MCF 10A (cell line): ENCODE data around the gene CORO2A. TPM values are rescaled to one million over a fixed set of nuclear protein-coding genes. Genes with fewer than 3 reads are reported as not detected.
"Not testable (repeated sequence)": the region's sequence is repeated elsewhere in the genome, so short reads cannot be mapped to it uniquely, and the experiment has no call there.

Experiments used
- BruUV-seq: library from RNA; stranded (reverse); fragments of 400-500 nt; replicated peaks from 2 replicates; lab custom pipeline; 2021; lab: Mats Ljungman, UMichigan
- CTCF ChIA-PET: fragments of 300-600 bp; sonication (Branson Sonifier 250); formaldehyde crosslinking; extraction: SDS; loops from one replicate; lab custom pipeline; 2021; ENCODE audit warnings: antibody characterized with exemption, inconsistent platforms; lab: Yijun Ruan, JAX
- POLR2A ChIA-PET: fragments of 300-600, 350-650 bp; sonication (Branson Sonifier 250); formaldehyde crosslinking; extraction: SDS; loops from one replicate; lab custom pipeline; 2020; ENCODE audit warnings: antibody characterized with exemption, inconsistent platforms; lab: Yijun Ruan, JAX
- DNase-seq: peaks from one replicate; pipeline ENCODE4 v3.0.0-alpha.2; 2018; ENCODE audit not compliant: unreplicated experiment
- H3K27ac Mint-ChIP-seq: one replicate; pipeline ENCODE4 v1.8.0; 2022; ENCODE audit warnings: mild to moderate bottlenecking, low read depth, mixed read lengths; ENCODE audit not compliant: unreplicated experiment
- H3K27me3 Mint-ChIP-seq: one replicate; pipeline ENCODE4 v1.8.0; 2022; ENCODE audit warnings: mixed read lengths; ENCODE audit not compliant: insufficient read depth, unreplicated experiment
- H3K36me3 Mint-ChIP-seq: one replicate; pipeline ENCODE4 v1.8.0; 2022; ENCODE audit warnings: mild to moderate bottlenecking, moderate library complexity, mixed read lengths; ENCODE audit not compliant: insufficient read depth, unreplicated experiment
- H3K4me1 Mint-ChIP-seq: one replicate; pipeline ENCODE4 v1.8.0; 2022; ENCODE audit warnings: mixed read lengths; ENCODE audit not compliant: insufficient read depth, unreplicated experiment
- H3K4me3 Mint-ChIP-seq: one replicate; pipeline ENCODE4 v1.8.0; 2022; ENCODE audit warnings: mild to moderate bottlenecking, moderate library complexity, mixed read lengths; ENCODE audit not compliant: unreplicated experiment
- H3K9me3 Mint-ChIP-seq: one replicate; pipeline ENCODE4 v1.8.0; 2022; ENCODE audit warnings: mixed read lengths; ENCODE audit not compliant: unreplicated experiment
- CTCF ChIP-seq: fragments of 200-600 bp; IDR thresholded peaks from one replicate; pipeline ENCODE4 v1.8.0; 2022; ENCODE audit warnings: antibody characterized with exemption, mild to moderate bottlenecking; ENCODE audit not compliant: unreplicated experiment
- intact Hi-C: fragments of 100-400 bp; cut with micrococcal nuclease; formaldehyde crosslinking; loops from 2 replicates; pipeline ENCODE4 v1.14.1; 2022
- total RNA-seq: library from RNA; stranded (reverse); gene quantifications from 2 replicates; pipeline ENCODE4 v1.2.3, GENCODE V29; 2022

Gene CORO2A
- total RNA-seq, 1 experiment from 2014 or later = 3.4 TPM

DNA sequence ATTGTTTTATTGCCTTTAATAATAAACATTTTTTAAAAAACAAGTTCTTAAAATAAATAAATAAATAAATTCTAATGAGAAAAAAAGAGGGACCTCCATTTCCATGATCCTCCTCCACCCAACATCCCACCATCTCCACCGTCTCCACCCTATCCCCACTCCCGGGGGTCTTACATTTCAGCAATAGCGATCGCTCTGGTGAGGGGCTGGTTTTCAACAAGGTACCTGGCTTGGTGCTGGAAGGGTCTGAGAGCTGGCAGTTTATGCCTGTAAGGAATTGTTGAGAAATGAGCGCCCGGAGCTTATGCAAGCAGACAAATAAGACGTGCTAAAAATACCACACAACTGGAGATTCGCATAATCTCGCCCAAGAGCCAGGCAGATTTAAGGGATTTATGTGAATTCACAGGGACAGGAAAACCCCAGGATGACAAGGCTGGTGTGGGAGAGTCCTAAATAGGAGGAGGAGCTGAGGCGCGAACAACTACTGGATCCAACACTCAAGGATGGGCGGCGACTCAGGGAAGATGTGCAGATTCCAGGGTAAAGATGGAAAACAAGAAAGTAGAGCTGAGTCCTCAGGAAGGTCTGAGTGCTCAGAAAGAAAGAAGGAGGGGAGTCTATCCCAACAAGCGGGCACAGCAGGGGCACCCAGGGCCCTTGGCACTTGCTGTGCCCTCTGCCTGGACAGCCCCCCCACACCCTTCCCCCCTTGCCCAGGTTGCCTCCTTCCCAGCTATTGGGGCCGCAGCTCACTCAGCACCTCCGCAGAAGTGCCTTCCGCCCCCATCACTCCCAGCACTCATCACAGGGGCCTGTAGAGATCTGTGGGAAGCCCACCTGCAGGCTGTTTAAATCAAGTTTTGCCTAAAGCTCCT, 100.5 kb downstream of the CORO2A start:
- Mint-ChIP-seq H3K4me1 (no peaks in the 10 kb centered on the region), H3K9me3 (no peaks in the 10 kb centered on the region), H3K36me3 (peaks cover 16% of the 10 kb centered on the region), H3K4me3 (no peak overlapping the region), H3K27ac (no peak overlapping the region), H3K27me3 (no peaks in the 10 kb centered on the region)
- POLR2A ChIA-PET = interaction anchor here (1.0 kb wide), 1 partner anchor 8 kb away, joined by 3 read pairs; no protein-coding TSS in a partner anchor
- no peak for DNase-seq
- CTCF ChIA-PET = interaction anchor here (0.6 to 1.1 kb wide), 3 partner anchors 99 to 113 kb away, joined by 3 read pairs; no protein-coding TSS in a partner anchor
- no peak for TF ChIP-seq CTCF
- intact Hi-C loops = no loop called here
- BruUV-seq = no TSS peak

- H3K4me3 Mint-ChIP-seq, POLR2A ChIA-PET, H3K27me3 Mint-ChIP-seq, intact Hi-C loops, H3K27ac Mint-ChIP-seq, DNase-seq, BruUV-seq, H3K4me1 Mint-ChIP-seq, H3K9me3 Mint-ChIP-seq: not testable (repeated sequence)
- CTCF ChIA-PET = interaction anchor here (0.6 to 0.8 kb wide), 4 partner anchors 11 to 615 kb away, joined by 3 read pairs; no protein-coding TSS in a partner anchor
- H3K36me3 Mint-ChIP-seq = peaks cover 16% of the 10 kb centered on the region
These were observed 101.8 kb downstream of the CORO2A start for GRCh38 chr9:98090674-98091073.

GRCh38 chr9:98087420-98088354, 104.8 kb downstream of the CORO2A start:
- Mint-ChIP-seq H3K4me3 (no peak overlapping the region), H3K27me3 (no peaks in the 10 kb centered on the region), H3K27ac (no peak overlapping the region), H3K9me3 (no peaks in the 10 kb centered on the region), H3K36me3 (peaks cover 23% of the 10 kb centered on the region), H3K4me1 (no peaks in the 10 kb centered on the region)
- no peak for DNase-seq
- BruUV-seq = no TSS peak
- intact Hi-C loops = no loop called here
- no peak for TF ChIP-seq CTCF
- ChIA-PET CTCF (interaction anchor here (1.1 to 1.5 kb wide), 3 partner anchors 7 to 19 kb away, joined by 6 to 8 read pairs (median 6); no protein-coding TSS in a partner anchor), POLR2A (no interaction called here)

DNA sequence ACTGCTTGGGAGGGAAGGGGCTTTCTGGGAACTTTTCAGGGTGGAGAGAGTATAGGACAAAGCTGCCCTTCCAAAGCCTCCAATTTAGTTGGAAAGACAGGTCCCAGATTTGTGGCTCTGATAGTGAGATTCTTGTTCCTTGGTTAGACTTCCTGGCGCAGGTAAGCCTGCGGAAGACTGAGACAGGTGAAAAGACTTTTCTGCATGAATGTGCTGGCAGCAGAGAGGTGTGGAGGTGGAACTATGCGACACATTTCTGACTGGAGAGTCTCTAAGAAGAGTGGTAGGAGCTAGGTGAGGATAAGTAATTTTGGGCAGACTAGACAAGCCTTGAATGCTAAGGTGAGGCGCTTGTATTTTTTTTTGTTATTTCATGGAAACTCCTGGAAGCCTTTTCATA, 106.0 kb downstream of the CORO2A start:
- Mint-ChIP-seq H3K4me3 (no peak overlapping the region), H3K27ac (peak overlapping the region; percentile 4), H3K27me3 (no peaks in the 10 kb centered on the region), H3K9me3 (no peaks in the 10 kb centered on the region), H3K36me3 (peaks cover 34% of the 10 kb centered on the region), H3K4me1 (no peaks in the 10 kb centered on the region)
- POLR2A ChIA-PET = interaction anchor here (1.0 to 1.4 kb wide), 2 partner anchors 34 to 107 kb away, joined by 3 to 4 read pairs; no protein-coding TSS in a partner anchor
- no peak for DNase-seq
- no TSS peak for BruUV-seq
- intact Hi-C loops = no loop called here
- CTCF ChIA-PET = interaction anchor here (0.6 to 2.1 kb wide), 4 partner anchors 10 to 71 kb away, joined by 3 to 7 read pairs (median 4); no protein-coding TSS in a partner anchor
- TF ChIP-seq CTCF = no peak
